ENCODE data around the gene ACSL4.

Gene ACSL4

DNA sequence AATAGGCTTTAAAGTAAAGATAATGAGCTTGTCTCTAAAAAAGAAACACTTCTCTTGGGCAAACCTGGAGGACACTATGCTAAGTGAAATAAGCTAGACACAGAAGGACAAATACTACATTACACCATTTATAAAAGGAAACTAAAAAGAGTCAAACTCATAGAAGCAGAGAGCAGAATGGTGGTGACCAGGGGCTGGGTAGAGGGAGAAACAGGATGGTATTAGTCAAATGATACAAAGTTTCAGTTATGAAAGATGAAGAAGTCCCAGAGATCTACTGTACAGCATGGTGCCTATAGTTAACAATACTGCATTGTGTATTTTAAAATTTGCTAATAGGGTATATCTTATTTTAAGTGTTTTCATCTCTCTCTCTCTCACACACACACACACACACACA, 28.5 kb downstream of the ACSL4 start:
- H3K9me3 ChIP-seq (ENCODE audit: control insufficient read depth in 2 of 2, low read length in 2 of 2), result no peaks in the 10 kb centered on the region
- H3K27ac ChIP-seq (ENCODE audit: low read length), result no peak overlapping the region
- no peaks in the 10 kb centered on the region for H3K36me3 ChIP-seq (ENCODE audit: control insufficient read depth in 2 of 2, insufficient read depth in 2 of 2, low read length in 2 of 2)
- H3K4me1 ChIP-seq (ENCODE audit: control insufficient read depth, insufficient read depth, low read length), result no peaks in the 10 kb centered on the region
- H3K4me3 ChIP-seq (ENCODE audit: low read length in 2 of 2), result no peak overlapping the region
- no peaks in the 10 kb centered on the region for H3K27me3 ChIP-seq (ENCODE audit: control insufficient read depth in 1 of 2, insufficient read depth in 2 of 2, low read length in 2 of 2)
- H3K9ac ChIP-seq (ENCODE audit: low read length in 2 of 2), result no peak overlapping the region

GRCh38 chrX:109697855-109698254, 35.2 kb downstream of the ACSL4 start:
- H3K27ac ChIP-seq (ENCODE audit: low read length), result no peak overlapping the region
- H3K9me3 ChIP-seq (ENCODE audit: control insufficient read depth in 2 of 2, low read length in 2 of 2), result no peaks in the 10 kb centered on the region
- H3K27me3 ChIP-seq (ENCODE audit: control insufficient read depth in 1 of 2, insufficient read depth in 2 of 2, low read length in 2 of 2), result peaks cover 0 to 2% of the 10 kb centered on the region in 2 donors
- H3K4me3 ChIP-seq (ENCODE audit: low read length in 2 of 2), result no peak overlapping the region
- no peaks in the 10 kb centered on the region for H3K4me1 ChIP-seq (ENCODE audit: control insufficient read depth, insufficient read depth, low read length)
- no peak overlapping the region for H3K9ac ChIP-seq (ENCODE audit: low read length in 2 of 2)
- no peaks in the 10 kb centered on the region for H3K36me3 ChIP-seq (ENCODE audit: control insufficient read depth in 2 of 2, insufficient read depth in 2 of 2, low read length in 2 of 2)

GRCh38 chrX:109696146-109696740, 36.8 kb downstream of the ACSL4 start:
- H3K4me3 ChIP-seq (ENCODE audit: low read length in 2 of 2), result no peak overlapping the region
- no peaks in the 10 kb centered on the region for H3K36me3 ChIP-seq (ENCODE audit: control insufficient read depth in 2 of 2, insufficient read depth in 2 of 2, low read length in 2 of 2)
- no peaks in the 10 kb centered on the region for H3K4me1 ChIP-seq (ENCODE audit: control insufficient read depth, insufficient read depth, low read length)
- H3K27me3 ChIP-seq (ENCODE audit: control insufficient read depth in 1 of 2, insufficient read depth in 2 of 2, low read length in 2 of 2), result peaks cover 0 to 6% of the 10 kb centered on the region in 2 donors
- H3K9me3 ChIP-seq (ENCODE audit: control insufficient read depth in 2 of 2, low read length in 2 of 2), result no peaks in the 10 kb centered on the region
- no peak overlapping the region for H3K27ac ChIP-seq (ENCODE audit: low read length)
- no peak overlapping the region for H3K9ac ChIP-seq (ENCODE audit: low read length in 2 of 2)

- no peaks in the 10 kb centered on the region for H3K36me3 ChIP-seq (ENCODE audit: control insufficient read depth in 2 of 2, insufficient read depth in 2 of 2, low read length in 2 of 2)
- no peak overlapping the region for H3K9ac ChIP-seq (ENCODE audit: low read length in 2 of 2)
- H3K4me1 ChIP-seq (ENCODE audit: control insufficient read depth, insufficient read depth, low read length), result no peaks in the 10 kb centered on the region
- no peak overlapping the region for H3K27ac ChIP-seq (ENCODE audit: low read length)
- no peak overlapping the region for H3K4me3 ChIP-seq (ENCODE audit: low read length in 2 of 2)
- H3K9me3 ChIP-seq (ENCODE audit: control insufficient read depth in 2 of 2, low read length in 2 of 2), result no peaks in the 10 kb centered on the region
- peaks cover 0 to 6% of the 10 kb centered on the region in 2 donors for H3K27me3 ChIP-seq (ENCODE audit: control insufficient read depth in 1 of 2, insufficient read depth in 2 of 2, low read length in 2 of 2)
Observed at GRCh38 chrX:109695637-109696036, 37.4 kb downstream of the ACSL4 start.

- Histone ChIP-seq H3K4me1 (ENCODE audit: control insufficient read depth, insufficient read depth, low read length) (no peaks in the 10 kb centered on the region), H3K27ac (ENCODE audit: low read length) (no peak overlapping the region), H3K4me3 (ENCODE audit: low read length in 2 of 2) (no peak overlapping the region), H3K9ac (ENCODE audit: low read length in 2 of 2) (no peak overlapping the region), H3K9me3 (ENCODE audit: control insufficient read depth in 2 of 2, low read length in 2 of 2) (no peaks in the 10 kb centered on the region), H3K27me3 (ENCODE audit: control insufficient read depth in 1 of 2, insufficient read depth in 2 of 2, low read length in 2 of 2) (peaks cover 0 to 6% of the 10 kb centered on the region in 2 donors), H3K36me3 (ENCODE audit: control insufficient read depth in 2 of 2, insufficient read depth in 2 of 2, low read length in 2 of 2) (no peaks in the 10 kb centered on the region)
Observed at GRCh38 chrX:109691752-109692151, 41.3 kb downstream of the ACSL4 start.

DNA sequence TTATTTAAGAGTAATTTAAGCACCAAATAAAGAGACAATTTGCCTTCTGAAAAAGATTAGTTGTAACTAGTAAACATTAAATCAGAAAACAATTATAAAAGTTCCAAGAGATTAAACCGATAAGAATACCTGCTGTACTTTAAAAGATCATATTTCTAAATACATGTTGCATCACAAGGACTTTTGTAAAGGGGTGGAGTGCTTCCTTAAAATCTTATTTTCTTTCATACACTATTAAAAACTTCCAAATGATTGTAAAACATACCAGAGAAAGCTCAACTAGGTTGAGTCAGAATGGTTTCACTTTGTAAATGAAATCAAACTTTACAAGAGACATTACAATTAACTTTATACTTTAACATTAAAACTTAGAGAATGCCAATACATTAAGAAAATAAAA, 41.8 kb downstream of the ACSL4 start:
- no peak overlapping the region for H3K27ac ChIP-seq (ENCODE audit: low read length)
- H3K27me3 ChIP-seq (ENCODE audit: control insufficient read depth in 1 of 2, insufficient read depth in 2 of 2, low read length in 2 of 2), result peaks cover 0 to 4% of the 10 kb centered on the region in 2 donors
- no peaks in the 10 kb centered on the region for H3K36me3 ChIP-seq (ENCODE audit: control insufficient read depth in 2 of 2, insufficient read depth in 2 of 2, low read length in 2 of 2)
- H3K4me3 ChIP-seq (ENCODE audit: low read length in 2 of 2), result no peak overlapping the region
- no peaks in the 10 kb centered on the region for H3K4me1 ChIP-seq (ENCODE audit: control insufficient read depth, insufficient read depth, low read length)
- no peaks in the 10 kb centered on the region for H3K9me3 ChIP-seq (ENCODE audit: control insufficient read depth in 2 of 2, low read length in 2 of 2)
- no peak overlapping the region for H3K9ac ChIP-seq (ENCODE audit: low read length in 2 of 2)

DNA sequence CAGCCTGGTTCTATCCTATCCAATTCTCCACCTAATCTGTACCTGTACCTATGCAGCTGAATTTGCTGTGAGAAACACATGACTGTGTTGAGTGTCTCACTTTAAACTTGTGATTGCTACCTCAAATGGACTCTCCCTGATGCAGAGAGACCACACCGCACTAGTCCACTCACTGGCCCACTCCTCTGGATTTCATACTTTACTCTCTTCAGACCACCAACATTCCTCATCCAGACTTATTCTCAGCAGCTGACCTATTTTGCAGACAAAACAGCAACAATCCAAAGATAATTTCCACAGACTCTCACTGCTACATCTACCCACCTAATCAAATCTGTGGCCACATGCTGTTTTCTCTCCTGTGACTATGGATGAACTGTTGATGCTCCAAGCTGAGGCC, 45.2 kb downstream of the ACSL4 start:
- Histone ChIP-seq H3K27me3 (ENCODE audit: control insufficient read depth in 1 of 2, insufficient read depth in 2 of 2, low read length in 2 of 2) (peaks cover 0 to 4% of the 10 kb centered on the region in 2 donors), H3K36me3 (ENCODE audit: control insufficient read depth in 2 of 2, insufficient read depth in 2 of 2, low read length in 2 of 2) (no peaks in the 10 kb centered on the region), H3K27ac (ENCODE audit: low read length) (no peak overlapping the region), H3K9ac (ENCODE audit: low read length in 2 of 2) (no peak overlapping the region), H3K9me3 (ENCODE audit: control insufficient read depth in 2 of 2, low read length in 2 of 2) (no peaks in the 10 kb centered on the region), H3K4me1 (ENCODE audit: control insufficient read depth, insufficient read depth, low read length) (no peaks in the 10 kb centered on the region), H3K4me3 (ENCODE audit: low read length in 2 of 2) (no peak overlapping the region)

GRCh38 chrX:109685656-109686078, 47.4 kb downstream of the ACSL4 start:
- Histone ChIP-seq H3K9ac (ENCODE audit: low read length in 2 of 2) (no peak overlapping the region), H3K4me1 (ENCODE audit: control insufficient read depth, insufficient read depth, low read length) (no peaks in the 10 kb centered on the region), H3K9me3 (ENCODE audit: control insufficient read depth in 2 of 2, low read length in 2 of 2) (no peaks in the 10 kb centered on the region), H3K36me3 (ENCODE audit: control insufficient read depth in 2 of 2, insufficient read depth in 2 of 2, low read length in 2 of 2) (no peaks in the 10 kb centered on the region), H3K27me3 (ENCODE audit: control insufficient read depth in 1 of 2, insufficient read depth in 2 of 2, low read length in 2 of 2) (peaks cover 0 to 3% of the 10 kb centered on the region in 2 donors), H3K27ac (ENCODE audit: low read length) (no peak overlapping the region), H3K4me3 (ENCODE audit: low read length in 2 of 2) (no peak overlapping the region)

DNA sequence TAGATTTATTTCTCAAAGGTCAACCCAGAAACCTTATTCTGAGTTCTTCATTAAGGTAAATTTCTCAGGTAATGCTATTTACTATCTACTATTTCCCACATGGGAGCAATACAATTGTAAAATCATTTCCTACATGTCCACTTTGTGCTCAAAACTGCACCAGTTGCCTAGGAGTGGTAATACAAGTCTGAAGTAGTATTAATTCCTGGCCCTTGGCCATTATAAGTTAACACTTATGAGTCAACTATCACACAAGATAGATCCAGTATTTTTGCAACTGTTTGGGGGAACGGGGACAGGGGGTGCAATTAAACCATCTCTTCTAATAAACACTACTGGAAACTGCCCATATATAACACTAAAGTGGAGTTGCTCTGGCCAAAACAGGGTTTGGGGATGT, 48.9 kb downstream of the ACSL4 start:
- Histone ChIP-seq H3K9me3 (ENCODE audit: control insufficient read depth in 2 of 2, low read length in 2 of 2) (no peaks in the 10 kb centered on the region), H3K36me3 (ENCODE audit: control insufficient read depth in 2 of 2, insufficient read depth in 2 of 2, low read length in 2 of 2) (peaks cover 3 to 6% of the 10 kb centered on the region in 2 donors), H3K27ac (ENCODE audit: low read length) (no peak overlapping the region), H3K9ac (ENCODE audit: low read length in 2 of 2) (no peak overlapping the region), H3K4me1 (ENCODE audit: control insufficient read depth, insufficient read depth, low read length) (no peaks in the 10 kb centered on the region), H3K4me3 (ENCODE audit: low read length in 2 of 2) (no peak overlapping the region), H3K27me3 (ENCODE audit: control insufficient read depth in 1 of 2, insufficient read depth in 2 of 2, low read length in 2 of 2) (peaks cover 0 to 3% of the 10 kb centered on the region in 2 donors)

GRCh38 chrX:109681475-109682081, 51.5 kb downstream of the ACSL4 start:
- Histone ChIP-seq H3K4me3 (ENCODE audit: low read length in 2 of 2) (no peak overlapping the region), H3K9ac (ENCODE audit: low read length in 2 of 2) (no peak overlapping the region), H3K4me1 (ENCODE audit: control insufficient read depth, insufficient read depth, low read length) (no peaks in the 10 kb centered on the region), H3K27ac (ENCODE audit: low read length) (no peak overlapping the region), H3K9me3 (ENCODE audit: control insufficient read depth in 2 of 2, low read length in 2 of 2) (no peaks in the 10 kb centered on the region), H3K27me3 (ENCODE audit: control insufficient read depth in 1 of 2, insufficient read depth in 2 of 2, low read length in 2 of 2) (peaks cover 0 to 3% of the 10 kb centered on the region in 2 donors), H3K36me3 (ENCODE audit: control insufficient read depth in 2 of 2, insufficient read depth in 2 of 2, low read length in 2 of 2) (peaks cover 3 to 6% of the 10 kb centered on the region in 2 donors)

- Histone ChIP-seq H3K36me3 (ENCODE audit: control insufficient read depth in 2 of 2, insufficient read depth in 2 of 2, low read length in 2 of 2) (peaks cover 3 to 13% of the 10 kb centered on the region in 2 donors), H3K4me3 (ENCODE audit: low read length in 2 of 2) (no peak overlapping the region), H3K4me1 (ENCODE audit: control insufficient read depth, insufficient read depth, low read length) (no peaks in the 10 kb centered on the region), H3K9me3 (ENCODE audit: control insufficient read depth in 2 of 2, low read length in 2 of 2) (no peaks in the 10 kb centered on the region), H3K27me3 (ENCODE audit: control insufficient read depth in 1 of 2, insufficient read depth in 2 of 2, low read length in 2 of 2) (peaks cover 0 to 3% of the 10 kb centered on the region in 2 donors), H3K27ac (ENCODE audit: low read length) (no peak overlapping the region), H3K9ac (ENCODE audit: low read length in 2 of 2) (no peak overlapping the region)
Observed at GRCh38 chrX:109679820-109680219, 53.2 kb downstream of the ACSL4 start.
